Keratinocyte (primary cell): ENCODE measurements around the gene USH2A. TPM values are rescaled to one million over a fixed set of nuclear protein-coding genes. Genes with fewer than 3 reads are reported as not detected.

Experiments
- DNase-seq: peaks from one replicate; pipeline ENCODE4 v3.0.0-alpha.2; 2011; ENCODE audit warnings: low read depth, missing footprints, low spot score
- FAIRE-seq: peaks from 2 replicates; lab custom pipeline; 2011; peaks lifted over from hg19 to GRCh38; lab: Jason Lieb, UNC
- H2AFZ ChIP-seq: 2 replicates; pipeline ENCODE4 v1.6.0; 2012; ENCODE audit warnings: low read length, control low read depth, inconsistent platforms; ENCODE audit not compliant: control insufficient read depth
- H3K27ac ChIP-seq: 2 replicates; pipeline ENCODE4 v1.5.1; 2011; ENCODE audit warnings: low read length; ENCODE audit not compliant: control insufficient read depth, insufficient read depth
- H3K27me3 ChIP-seq: 3 replicates; pipeline ENCODE4 v1.6.0; 2011; ENCODE audit warnings: low read length; ENCODE audit not compliant: control insufficient read depth, insufficient read depth; ENCODE audit errors: extremely low read depth
- H3K36me3 ChIP-seq, 2 experiments: 2 replicates in 1 of 2; 3 replicates in 1 of 2; pipeline ENCODE4 v1.5.1; 2011; ENCODE audit warnings: low read length in 2 of 2, mild to moderate bottlenecking in 1 of 2; ENCODE audit not compliant: control insufficient read depth in 2 of 2, insufficient read depth in 2 of 2; ENCODE audit errors: extremely low read depth in 1 of 2
- H3K4me1 ChIP-seq: 3 replicates; pipeline ENCODE4 v1.5.1; 2011; ENCODE audit warnings: low read length; ENCODE audit not compliant: control insufficient read depth, insufficient read depth; ENCODE audit errors: extremely low read depth
- H3K4me2 ChIP-seq: 3 replicates; pipeline ENCODE4 v1.6.0; 2011; ENCODE audit warnings: low read depth, low read length; ENCODE audit not compliant: control insufficient read depth, insufficient read depth; ENCODE audit errors: extremely low read depth
- H3K4me3 ChIP-seq, 3 experiments: fragments of 200-600 bp in 1 of 3; sonication (generic) in 1 of 3; 2 replicates in 2 of 3; 3 replicates in 1 of 3; pipeline ENCODE4 v1.5.1; 2011 to 2016; ENCODE audit warnings: low read length in 3 of 3, mild to moderate bottlenecking in 3 of 3, control low read depth in 2 of 3, inconsistent platforms in 1 of 3, low read depth in 1 of 3, mixed read lengths in 1 of 3, mixed run types in 1 of 3, moderate library complexity in 1 of 3; ENCODE audit not compliant: control insufficient read depth in 2 of 3, insufficient read depth in 2 of 3; ENCODE audit errors: extremely low read depth in 1 of 3
- H3K79me2 ChIP-seq: 2 replicates; pipeline ENCODE4 v1.6.0; 2012; ENCODE audit warnings: low read length; ENCODE audit not compliant: control insufficient read depth, insufficient read depth
- H3K9ac ChIP-seq: 3 replicates; pipeline ENCODE4 v1.6.0; 2011; ENCODE audit warnings: low read length; ENCODE audit not compliant: control insufficient read depth, insufficient read depth; ENCODE audit errors: extremely low read depth
- H3K9me1 ChIP-seq: 3 replicates; pipeline ENCODE4 v1.6.0; 2011; ENCODE audit warnings: low read length; ENCODE audit not compliant: control insufficient read depth, insufficient read depth; ENCODE audit errors: extremely low read depth
- H3K9me3 ChIP-seq: 2 replicates; pipeline ENCODE4 v1.5.1; 2012; ENCODE audit warnings: low read depth, low read length; ENCODE audit not compliant: control insufficient read depth
- H4K20me1 ChIP-seq: 3 replicates; pipeline ENCODE4 v1.6.0; 2011; ENCODE audit warnings: low read length; ENCODE audit not compliant: control insufficient read depth, insufficient read depth; ENCODE audit errors: extremely low read depth
- EZH2 ChIP-seq: IDR thresholded peaks from one replicate; pipeline ENCODE4 v1.6.1; 2012; ENCODE audit warnings: inconsistent platforms, mild to moderate bottlenecking, low read length, moderate library complexity
- dilution Hi-C: fragments of 300-500 bp; cut with MboI; formaldehyde crosslinking; loops from one replicate; pipeline ENCODE4 v1.7.0; 2020; ENCODE audit warnings: low sequenced_read_pairs; ENCODE audit not compliant: extremely low pct_ligation_motif_present
- polyA plus RNA-seq, 5 experiments: library from polyadenylated mRNA; depleted of rRNA in 3 of 5; stranded (reverse) in 3 of 5; stranded (forward) in 1 of 5; unstranded in 1 of 5; fragments of >200 nt; gene quantifications; 1 replicate in 1 of 5; 2 replicates in 3 of 5; 3 replicates in 1 of 5; pipeline versions ENCODE4 v1.2.1 to v1.2.3, GENCODE V29; 2011 to 2012; ENCODE audit warnings: missing spikeins in 2 of 5, low read depth in 1 of 5, low replicate concordance in 1 of 5
- TF ChIP-seq, protein P1 (sequence below), 3 experiments: IDR thresholded peaks in 1 of 3; conservative IDR thresholded peaks in 1 of 3; optimal IDR thresholded peaks in 1 of 3; 2 replicates in 2 of 3; 3 replicates in 1 of 3; pipeline versions ENCODE3 to v1.5.1; 2011; ENCODE audit warnings: low read length in 3 of 3, mild to moderate bottlenecking in 3 of 3, moderate library complexity in 2 of 3, control low read depth in 1 of 3, inconsistent platforms in 1 of 3; ENCODE audit not compliant: insufficient read depth in 2 of 3; ENCODE audit errors: extremely low read depth in 1 of 3

Gene USH2A
- polyA plus RNA-seq, 1 donor (not counting 4 experiments of a cell fraction or from before 2014, with no cell fraction given): not detected

DNA sequence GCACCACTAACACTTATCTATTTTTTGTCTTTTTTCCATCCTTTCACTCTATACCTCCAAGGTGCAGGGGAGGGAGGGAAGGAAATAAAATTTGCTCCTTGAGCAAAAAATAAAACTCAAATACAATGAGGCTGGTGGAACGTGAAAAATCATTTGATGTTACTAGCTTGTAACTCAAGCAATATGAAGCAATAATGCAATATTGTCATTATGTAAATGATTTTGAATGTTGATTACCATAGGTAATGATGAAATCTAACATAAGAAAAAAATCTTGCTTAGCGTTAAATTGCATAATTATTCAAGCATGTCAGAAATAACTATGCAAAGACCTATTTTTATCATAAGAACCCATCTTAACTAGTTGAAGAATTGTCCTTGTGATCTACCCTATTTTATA is 578.5 kb downstream of the USH2A start:
- FAIRE-seq (no peak), DNase-seq (no peak)
- no peak for TF ChIP-seq EZH2
- TF ChIP-seq, protein P1, sequence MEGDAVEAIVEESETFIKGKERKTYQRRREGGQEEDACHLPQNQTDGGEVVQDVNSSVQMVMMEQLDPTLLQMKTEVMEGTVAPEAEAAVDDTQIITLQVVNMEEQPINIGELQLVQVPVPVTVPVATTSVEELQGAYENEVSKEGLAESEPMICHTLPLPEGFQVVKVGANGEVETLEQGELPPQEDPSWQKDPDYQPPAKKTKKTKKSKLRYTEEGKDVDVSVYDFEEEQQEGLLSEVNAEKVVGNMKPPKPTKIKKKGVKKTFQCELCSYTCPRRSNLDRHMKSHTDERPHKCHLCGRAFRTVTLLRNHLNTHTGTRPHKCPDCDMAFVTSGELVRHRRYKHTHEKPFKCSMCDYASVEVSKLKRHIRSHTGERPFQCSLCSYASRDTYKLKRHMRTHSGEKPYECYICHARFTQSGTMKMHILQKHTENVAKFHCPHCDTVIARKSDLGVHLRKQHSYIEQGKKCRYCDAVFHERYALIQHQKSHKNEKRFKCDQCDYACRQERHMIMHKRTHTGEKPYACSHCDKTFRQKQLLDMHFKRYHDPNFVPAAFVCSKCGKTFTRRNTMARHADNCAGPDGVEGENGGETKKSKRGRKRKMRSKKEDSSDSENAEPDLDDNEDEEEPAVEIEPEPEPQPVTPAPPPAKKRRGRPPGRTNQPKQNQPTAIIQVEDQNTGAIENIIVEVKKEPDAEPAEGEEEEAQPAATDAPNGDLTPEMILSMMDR (optimal IDR thresholded peaks at IDR 0.05 in 1 of 3, IDR thresholded peaks at IDR 0.05 in 1 of 3, conservative IDR thresholded peaks at IDR 0.05 in 1 of 3; ENCODE audit: extremely low read depth in 1 of 3, insufficient read depth in 2 of 3, low read length in 3 of 3): no peak
- H3K4me2 ChIP-seq: no peak overlapping the region
- no peaks in the 10 kb centered on the region for H3K79me2 ChIP-seq
- no peak overlapping the region for H2AFZ ChIP-seq
- no peak overlapping the region for H3K27ac ChIP-seq
- no peaks in the 10 kb centered on the region for H3K36me3 ChIP-seq
- H3K9me3 ChIP-seq: no peaks in the 10 kb centered on the region
- H3K4me3 ChIP-seq: no peak overlapping the region
- H3K9ac ChIP-seq: no peak overlapping the region
- H4K20me1 ChIP-seq: no peaks in the 10 kb centered on the region
- no peaks in the 10 kb centered on the region for H3K27me3 ChIP-seq
- H3K4me1 ChIP-seq: no peaks in the 10 kb centered on the region
- dilution Hi-C loops: no loop called here
- no peaks in the 10 kb centered on the region for H3K9me1 ChIP-seq

DNA sequence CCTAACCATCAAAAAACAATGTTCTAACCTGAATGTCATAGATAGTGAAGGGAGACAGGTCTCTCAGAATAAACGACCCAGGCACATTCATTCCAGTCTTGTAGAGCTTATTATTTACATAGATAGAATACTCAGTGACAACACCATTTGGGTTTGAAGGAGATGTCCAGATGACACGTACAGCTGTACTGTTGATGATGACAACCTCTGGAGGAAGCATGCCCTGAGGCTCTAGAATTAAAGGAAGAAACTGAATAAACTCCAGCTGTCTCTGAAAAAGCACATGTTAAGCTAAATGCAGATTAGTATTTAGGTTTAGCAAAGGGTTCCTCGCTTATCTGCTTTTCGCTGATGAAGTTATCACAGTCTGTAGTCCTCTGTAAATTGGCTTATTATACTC is 579.0 kb downstream of the USH2A start:
- Histone ChIP-seq H3K4me2 (no peak overlapping the region), H2AFZ (no peak overlapping the region), H3K4me1 (no peaks in the 10 kb centered on the region), H3K9me3 (no peaks in the 10 kb centered on the region), H3K27me3 (no peaks in the 10 kb centered on the region), H3K9ac (no peak overlapping the region), H3K79me2 (no peaks in the 10 kb centered on the region), H3K9me1 (no peaks in the 10 kb centered on the region), H4K20me1 (no peaks in the 10 kb centered on the region), H3K4me3 (no peak overlapping the region), H3K27ac (no peak overlapping the region), H3K36me3 (no peaks in the 10 kb centered on the region)
- no peak for DNase-seq
- dilution Hi-C loops: no loop called here
- FAIRE-seq: no peak
- no peak for TF ChIP-seq EZH2
- TF ChIP-seq, protein P1 (optimal IDR thresholded peaks at IDR 0.05 in 1 of 3, IDR thresholded peaks at IDR 0.05 in 1 of 3, conservative IDR thresholded peaks at IDR 0.05 in 1 of 3; ENCODE audit: extremely low read depth in 1 of 3, insufficient read depth in 2 of 3, low read length in 3 of 3): no peak
